ENCODE results near the gene CRISPLD2. TPM values are rescaled to one million over a fixed set of nuclear protein-coding genes. Genes with fewer than 3 reads are reported as not detected.

CRISPLD2 gene
- total RNA-seq, 1 donor from 2014 or later, result 9.0 TPM

DNA sequence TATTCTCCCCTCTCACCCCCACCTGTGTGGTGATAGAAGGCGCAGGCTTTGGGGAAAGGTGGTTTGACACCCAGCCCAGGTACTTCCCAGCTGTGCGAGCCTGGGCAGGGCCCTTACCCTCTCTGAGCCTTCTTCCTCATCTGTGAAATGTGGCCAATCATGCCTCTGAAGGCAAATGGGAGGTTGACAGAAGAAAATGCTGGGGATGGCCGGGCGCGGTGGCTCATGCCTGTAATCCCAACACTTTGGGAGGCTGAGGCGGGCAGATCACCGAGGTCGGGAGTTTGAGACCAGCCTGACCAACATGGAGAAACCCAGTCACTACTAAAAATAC lies 43.7 kb downstream of the CRISPLD2 start:
- Mint-ChIP-seq H3K4me3 (ENCODE audit: unreplicated experiment) (no peak overlapping the region), H3K9me3 (ENCODE audit: unreplicated experiment) (peaks cover 17% of the 10 kb centered on the region), H3K36me3 (ENCODE audit: unreplicated experiment) (peaks cover 26% of the 10 kb centered on the region), H3K27ac (ENCODE audit: unreplicated experiment) (no peak overlapping the region), H3K4me1 (ENCODE audit: low read depth, unreplicated experiment) (peaks cover 31% of the 10 kb centered on the region), H3K27me3 (ENCODE audit: unreplicated experiment) (peaks cover 5% of the 10 kb centered on the region)
- TF ChIP-seq, protein P1, sequence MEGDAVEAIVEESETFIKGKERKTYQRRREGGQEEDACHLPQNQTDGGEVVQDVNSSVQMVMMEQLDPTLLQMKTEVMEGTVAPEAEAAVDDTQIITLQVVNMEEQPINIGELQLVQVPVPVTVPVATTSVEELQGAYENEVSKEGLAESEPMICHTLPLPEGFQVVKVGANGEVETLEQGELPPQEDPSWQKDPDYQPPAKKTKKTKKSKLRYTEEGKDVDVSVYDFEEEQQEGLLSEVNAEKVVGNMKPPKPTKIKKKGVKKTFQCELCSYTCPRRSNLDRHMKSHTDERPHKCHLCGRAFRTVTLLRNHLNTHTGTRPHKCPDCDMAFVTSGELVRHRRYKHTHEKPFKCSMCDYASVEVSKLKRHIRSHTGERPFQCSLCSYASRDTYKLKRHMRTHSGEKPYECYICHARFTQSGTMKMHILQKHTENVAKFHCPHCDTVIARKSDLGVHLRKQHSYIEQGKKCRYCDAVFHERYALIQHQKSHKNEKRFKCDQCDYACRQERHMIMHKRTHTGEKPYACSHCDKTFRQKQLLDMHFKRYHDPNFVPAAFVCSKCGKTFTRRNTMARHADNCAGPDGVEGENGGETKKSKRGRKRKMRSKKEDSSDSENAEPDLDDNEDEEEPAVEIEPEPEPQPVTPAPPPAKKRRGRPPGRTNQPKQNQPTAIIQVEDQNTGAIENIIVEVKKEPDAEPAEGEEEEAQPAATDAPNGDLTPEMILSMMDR (IDR thresholded peaks at IDR 0.05; ENCODE audit: partially characterized antibody, unreplicated experiment), result no peak
- no peak for DNase-seq

DNA sequence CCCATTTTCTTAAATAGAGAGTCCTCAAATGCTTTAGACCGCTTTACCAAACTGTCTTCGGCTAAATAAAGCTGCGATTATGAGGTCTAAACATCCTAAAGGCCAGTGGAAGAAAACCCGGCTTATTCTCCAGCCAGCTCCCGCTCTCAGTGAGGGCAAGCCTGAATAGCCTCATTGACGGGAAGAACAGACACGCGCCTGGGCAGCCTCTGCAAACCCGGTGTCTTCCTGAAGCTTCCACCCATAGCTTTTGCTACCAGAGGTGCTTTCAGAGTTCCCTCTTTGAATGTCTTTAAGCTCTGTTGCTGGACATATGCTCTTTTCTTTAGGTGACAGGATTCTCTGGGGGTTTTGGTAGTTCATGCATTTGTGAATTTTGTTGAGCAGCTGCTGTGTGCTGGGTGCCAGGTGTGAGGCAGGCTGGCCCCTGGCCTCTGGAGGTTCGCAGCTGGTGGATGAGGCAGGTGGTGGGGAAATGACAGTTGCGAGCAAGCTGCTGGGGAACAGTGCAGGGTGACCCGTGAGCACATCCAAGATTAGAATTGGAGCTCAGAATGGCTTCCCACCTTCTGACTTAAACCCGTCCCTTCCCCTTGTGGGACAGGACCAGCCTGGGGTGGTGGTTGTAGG lies 44.7 kb downstream of the CRISPLD2 start:
- Mint-ChIP-seq H3K27me3 (ENCODE audit: unreplicated experiment) (peaks cover 5% of the 10 kb centered on the region), H3K36me3 (ENCODE audit: unreplicated experiment) (peaks cover 21% of the 10 kb centered on the region), H3K4me1 (ENCODE audit: low read depth, unreplicated experiment) (peaks cover 37% of the 10 kb centered on the region), H3K9me3 (ENCODE audit: unreplicated experiment) (peaks cover 17% of the 10 kb centered on the region), H3K27ac (ENCODE audit: unreplicated experiment) (peak overlapping the region; percentile 86), H3K4me3 (ENCODE audit: unreplicated experiment) (no peak overlapping the region)
- TF ChIP-seq, protein P1 (IDR thresholded peaks at IDR 0.05; ENCODE audit: partially characterized antibody, unreplicated experiment), result no peak
- no peak for DNase-seq

DNA sequence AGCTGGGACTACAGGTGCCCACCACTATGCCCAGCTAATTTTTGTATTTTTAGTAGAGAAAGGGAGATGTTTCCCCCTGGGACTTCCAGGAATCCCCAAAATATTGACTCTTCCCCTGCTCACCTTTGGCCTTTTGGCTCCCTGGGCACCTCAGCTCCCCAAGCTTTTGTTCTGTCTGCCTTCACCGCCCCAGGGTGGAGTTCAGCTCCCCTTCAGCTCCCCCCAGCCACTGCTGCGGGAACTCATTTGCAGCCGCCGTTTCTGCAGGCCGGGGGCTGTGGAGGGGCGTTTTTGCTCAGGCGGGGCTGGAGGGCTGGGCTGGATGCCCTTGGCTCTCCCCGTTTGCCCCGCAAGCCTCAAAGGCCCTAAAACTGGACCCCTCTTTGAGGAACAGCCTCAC lies 47.9 kb downstream of the CRISPLD2 start:
- no peaks in the 10 kb centered on the region for H3K36me3 Mint-ChIP-seq (ENCODE audit: unreplicated experiment)
- peaks cover 42% of the 10 kb centered on the region for H3K4me1 Mint-ChIP-seq (ENCODE audit: low read depth, unreplicated experiment)
- H3K9me3 Mint-ChIP-seq (ENCODE audit: unreplicated experiment), result peaks cover 5% of the 10 kb centered on the region
- H3K27ac Mint-ChIP-seq (ENCODE audit: unreplicated experiment), result peak overlapping the region; percentile 25
- TF ChIP-seq, protein P1 (IDR thresholded peaks at IDR 0.05; ENCODE audit: partially characterized antibody, unreplicated experiment), result no peak
- peaks cover 7% of the 10 kb centered on the region for H3K27me3 Mint-ChIP-seq (ENCODE audit: unreplicated experiment)
- H3K4me3 Mint-ChIP-seq (ENCODE audit: unreplicated experiment), result no peak overlapping the region
- no peak for DNase-seq

DNA sequence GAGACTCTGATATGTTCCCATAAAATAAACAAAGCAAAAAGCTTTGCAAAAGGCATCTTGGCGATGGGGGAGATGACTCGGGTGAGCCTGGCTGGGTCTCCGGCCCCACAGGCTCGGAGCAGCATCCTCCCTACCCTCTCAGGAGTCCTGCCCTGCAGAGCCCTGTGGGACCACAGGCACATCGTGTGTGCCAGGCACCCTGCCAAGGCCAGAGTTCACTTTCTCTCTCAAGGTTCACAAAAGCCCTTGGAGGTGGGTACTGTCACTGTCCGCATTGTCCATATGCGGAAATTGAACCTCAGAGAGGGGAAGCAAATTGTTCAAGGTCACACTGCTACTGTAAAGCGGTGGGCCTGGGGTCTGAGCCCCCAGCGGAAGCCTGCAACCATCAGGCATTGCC lies 48.5 kb downstream of the CRISPLD2 start:
- Mint-ChIP-seq H3K27ac (ENCODE audit: unreplicated experiment) (no peak overlapping the region), H3K4me3 (ENCODE audit: unreplicated experiment) (no peak overlapping the region), H3K9me3 (ENCODE audit: unreplicated experiment) (peaks cover 5% of the 10 kb centered on the region), H3K4me1 (ENCODE audit: low read depth, unreplicated experiment) (peaks cover 42% of the 10 kb centered on the region), H3K27me3 (ENCODE audit: unreplicated experiment) (peaks cover 7% of the 10 kb centered on the region), H3K36me3 (ENCODE audit: unreplicated experiment) (no peaks in the 10 kb centered on the region)
- TF ChIP-seq, protein P1 (IDR thresholded peaks at IDR 0.05; ENCODE audit: partially characterized antibody, unreplicated experiment), result no peak
- no peak for DNase-seq

DNA sequence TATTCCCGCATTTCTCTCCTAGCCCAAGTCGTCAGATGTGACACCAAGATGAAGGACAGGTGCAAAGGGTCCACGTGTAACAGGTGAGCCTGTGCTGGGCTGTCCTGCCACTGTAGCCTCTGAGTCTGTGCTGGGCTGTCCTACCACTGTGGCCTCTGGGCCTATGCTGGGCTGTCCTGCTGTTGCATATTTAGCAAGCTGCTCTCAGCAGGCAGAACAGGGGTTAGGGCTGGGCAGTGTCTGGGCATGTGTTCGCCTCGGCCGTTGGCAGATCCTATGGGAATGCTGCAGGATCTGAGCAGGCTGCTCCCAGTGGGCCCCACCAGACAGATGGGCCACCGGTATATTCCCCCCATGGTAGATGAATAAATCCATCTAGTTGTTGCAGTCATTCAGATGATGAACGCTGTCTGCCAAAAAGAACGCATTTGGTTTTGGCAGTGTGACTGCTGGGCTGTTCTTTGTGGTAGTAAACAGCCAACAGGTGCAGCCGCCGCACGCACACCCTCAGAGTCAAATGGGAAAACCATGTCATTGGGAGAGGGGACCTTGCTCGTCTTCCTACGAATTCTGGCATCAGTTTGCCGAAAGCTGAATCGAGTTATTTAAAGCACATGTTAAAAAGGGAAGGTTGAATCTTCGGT lies 49.2 kb downstream of the CRISPLD2 start:
- TF ChIP-seq, protein P1 (IDR thresholded peaks at IDR 0.05; ENCODE audit: partially characterized antibody, unreplicated experiment), result no peak
- DNase-seq, result no peak
- H3K27ac Mint-ChIP-seq (ENCODE audit: unreplicated experiment), result no peak overlapping the region
- peaks cover under 1% of the 10 kb centered on the region for H3K36me3 Mint-ChIP-seq (ENCODE audit: unreplicated experiment)
- H3K4me3 Mint-ChIP-seq (ENCODE audit: unreplicated experiment), result peak overlapping the region; percentile 38
- H3K27me3 Mint-ChIP-seq (ENCODE audit: unreplicated experiment), result peaks cover 7% of the 10 kb centered on the region
- peaks cover 5% of the 10 kb centered on the region for H3K9me3 Mint-ChIP-seq (ENCODE audit: unreplicated experiment)
- peaks cover 39% of the 10 kb centered on the region for H3K4me1 Mint-ChIP-seq (ENCODE audit: low read depth, unreplicated experiment)
